GM23248 (cell line): ENCODE results near the gene TK1. TPM values are rescaled to one million over a fixed set of nuclear protein-coding genes. Genes with fewer than 3 reads are reported as not detected.
"Not testable (repeated sequence)": the region's sequence is repeated elsewhere in the genome, so short reads cannot be mapped to it uniquely, and the experiment has no call there.

ENCODE experiments used
- DNase-seq: peaks from one replicate; pipeline ENCODE4 v3.0.0-alpha.2; 2015
- H2AFZ ChIP-seq: fragments of 200-600 bp; sonication (generic); 2 replicates; pipeline ENCODE4 v1.6.1; 2016; ENCODE audit warnings: antibody characterized with exemption
- H3F3A ChIP-seq: fragments of 200-600 bp; sonication (generic); 2 replicates; pipeline ENCODE4 v1.6.1; 2016; ENCODE audit warnings: mild to moderate bottlenecking, antibody characterized with exemption, mixed run types; ENCODE audit not compliant: insufficient read depth
- H3K27ac ChIP-seq: fragments of 200-600 bp; sonication (generic); 2 replicates; pipeline ENCODE4 v1.5.1; 2016; ENCODE audit warnings: mild to moderate bottlenecking
- H3K27me3 ChIP-seq: fragments of 200-600 bp; sonication (generic); replicated peaks from 2 replicates; pipeline ENCODE4 v1.6.1; 2016; ENCODE audit warnings: mild to moderate bottlenecking; ENCODE audit not compliant: insufficient read depth
- H3K36me3 ChIP-seq: fragments of 200-600 bp; sonication (generic); 2 replicates; pipeline ENCODE4 v1.6.1; 2016; ENCODE audit warnings: low read depth, mild to moderate bottlenecking
- H3K4me1 ChIP-seq: fragments of 200-600 bp; sonication (generic); 2 replicates; pipeline ENCODE4 v1.6.1; 2016; ENCODE audit warnings: mild to moderate bottlenecking; ENCODE audit not compliant: insufficient read depth
- H3K4me2 ChIP-seq: fragments of 200-600 bp; sonication (generic); one replicate; pipeline ENCODE4 v1.6.1; 2016; ENCODE audit warnings: mild to moderate bottlenecking; ENCODE audit not compliant: unreplicated experiment
- H3K4me3 ChIP-seq: fragments of 200-600 bp; sonication (generic); 2 replicates; pipeline ENCODE4 v1.5.1; 2016; ENCODE audit warnings: mild to moderate bottlenecking
- H3K79me2 ChIP-seq: fragments of 200-600 bp; sonication (generic); 2 replicates; pipeline ENCODE4 v1.6.1; 2016; ENCODE audit warnings: mild to moderate bottlenecking; ENCODE audit not compliant: insufficient read depth
- H3K9ac ChIP-seq: fragments of 200-600 bp; sonication (generic); 2 replicates; pipeline ENCODE4 v1.6.1; 2016; ENCODE audit warnings: mild to moderate bottlenecking
- H3K9me2 ChIP-seq: fragments of 200-600 bp; sonication (generic); 2 replicates; pipeline ENCODE4 v1.6.1; 2016; ENCODE audit warnings: mixed run types, mild to moderate bottlenecking, moderate library complexity; ENCODE audit not compliant: insufficient read depth
- H3K9me3 ChIP-seq: fragments of 200-600 bp; sonication (generic); one replicate; pipeline ENCODE4 v1.6.1; 2017; ENCODE audit warnings: low read depth
- H4K20me1 ChIP-seq: fragments of 200-600 bp; sonication (generic); 2 replicates; pipeline ENCODE4 v1.6.0; 2016; ENCODE audit not compliant: insufficient read depth
- EZH2 ChIP-seq: fragments of 200-600 bp; sonication (generic); IDR thresholded peaks from 2 replicates; pipeline ENCODE4 v1.6.1; 2018; ENCODE audit warnings: antibody characterized with exemption, mild to moderate bottlenecking; ENCODE audit not compliant: insufficient read depth, poor library complexity, severe bottlenecking
- EZH2phosphoT487 ChIP-seq: fragments of 200-600 bp; sonication (generic); IDR thresholded peaks from 2 replicates; pipeline ENCODE4 v1.6.1; 2018; ENCODE audit warnings: antibody characterized with exemption, moderate library complexity, mild to moderate bottlenecking, low read depth; ENCODE audit not compliant: insufficient read depth
- WGBS, 2 experiments: methylation state at CpG; one replicate each; pipeline ENCODE4 v1.1.6; 2015 to 2017; ENCODE audit warnings: low lambda C conversion rate in 2 of 2, low coverage in 1 of 2; ENCODE audit errors: missing lambda C conversion rate in 2 of 2; 5-methylcytosine and 5-hydroxymethylcytosine counted together
- in situ Hi-C: fragments of 300-500 bp; cut with MboI; formaldehyde crosslinking; loops from 2 replicates; pipeline ENCODE4 v1.15.0; 2020
- polyA plus RNA-seq: library from polyadenylated mRNA; unstranded; fragments of >200 nt; fragmentation: Nextera tagmentation; extraction: Ambion mirVana; gene quantifications from 2 replicates; pipeline ENCODE4 v1.2.1, GENCODE V29; 2016
- total RNA-seq: library from RNA; depleted of rRNA; stranded (reverse); fragments of >200 nt; shearing (Covaris generic); gene quantifications from 2 replicates; pipeline ENCODE4 v1.2.3, GENCODE V29; 2014

TK1 gene
- total and polyA plus RNA-seq, 2 experiments from 2014 or later: 79.4 to 84.5 TPM

DNA sequence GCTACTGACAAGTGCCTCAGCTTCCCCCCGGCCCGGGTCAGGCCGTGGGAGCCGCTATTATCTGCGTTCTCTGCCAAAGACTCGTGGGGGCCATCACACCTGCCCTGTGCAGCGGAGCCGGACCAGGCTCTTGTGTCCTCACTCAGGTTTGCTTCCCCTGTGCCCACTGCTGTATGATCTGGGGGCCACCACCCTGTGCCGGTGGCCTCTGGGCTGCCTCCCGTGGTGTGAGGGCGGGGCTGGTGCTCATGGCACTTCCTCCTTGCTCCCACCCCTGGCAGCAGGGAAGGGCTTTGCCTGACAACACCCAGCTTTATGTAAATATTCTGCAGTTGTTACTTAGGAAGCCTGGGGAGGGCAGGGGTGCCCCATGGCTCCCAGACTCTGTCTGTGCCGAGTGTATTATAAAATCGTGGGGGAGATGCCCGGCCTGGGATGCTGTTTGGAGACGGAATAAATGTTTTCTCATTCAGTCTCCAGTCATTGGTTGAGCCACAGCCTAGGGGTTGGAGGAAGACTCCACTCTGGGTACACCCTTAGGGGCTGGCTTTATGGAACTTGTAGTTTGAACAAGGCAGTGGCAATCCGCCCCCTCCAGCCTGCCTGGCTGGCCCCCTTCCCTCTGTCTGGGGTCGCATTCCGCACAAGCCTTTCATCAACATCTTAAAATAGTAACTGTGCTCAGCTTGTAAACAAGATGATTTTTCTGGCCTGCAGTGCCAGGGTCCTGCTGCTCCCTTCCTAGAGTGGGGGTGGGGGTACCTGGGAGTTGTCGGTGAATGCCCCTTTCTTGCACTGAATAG is 14.4 kb downstream of the TK1 start:
- Histone ChIP-seq H3K27ac (no peak overlapping the region), H3K9ac (no peak overlapping the region), H3K4me3 (no peak overlapping the region), H2AFZ (no peak overlapping the region), H3K79me2 (no peaks in the 10 kb centered on the region), H3K4me1 (no peaks in the 10 kb centered on the region), H4K20me1 (no peaks in the 10 kb centered on the region), H3K27me3 (no peaks in the 10 kb centered on the region), H3K4me2 (no peak overlapping the region), H3K9me3 (no peaks in the 10 kb centered on the region), H3K36me3 (no peaks in the 10 kb centered on the region), H3K9me2 (no peaks in the 10 kb centered on the region), H3F3A (no peaks in the 10 kb centered on the region)
- in situ Hi-C loops: no loop called here
- no peak for DNase-seq
- 63% methylated on average over 19 of the region's 19 CpGs for WGBS, 2 experiments
- TF ChIP-seq EZH2phosphoT487 (no peak), EZH2 (no peak)

DNA sequence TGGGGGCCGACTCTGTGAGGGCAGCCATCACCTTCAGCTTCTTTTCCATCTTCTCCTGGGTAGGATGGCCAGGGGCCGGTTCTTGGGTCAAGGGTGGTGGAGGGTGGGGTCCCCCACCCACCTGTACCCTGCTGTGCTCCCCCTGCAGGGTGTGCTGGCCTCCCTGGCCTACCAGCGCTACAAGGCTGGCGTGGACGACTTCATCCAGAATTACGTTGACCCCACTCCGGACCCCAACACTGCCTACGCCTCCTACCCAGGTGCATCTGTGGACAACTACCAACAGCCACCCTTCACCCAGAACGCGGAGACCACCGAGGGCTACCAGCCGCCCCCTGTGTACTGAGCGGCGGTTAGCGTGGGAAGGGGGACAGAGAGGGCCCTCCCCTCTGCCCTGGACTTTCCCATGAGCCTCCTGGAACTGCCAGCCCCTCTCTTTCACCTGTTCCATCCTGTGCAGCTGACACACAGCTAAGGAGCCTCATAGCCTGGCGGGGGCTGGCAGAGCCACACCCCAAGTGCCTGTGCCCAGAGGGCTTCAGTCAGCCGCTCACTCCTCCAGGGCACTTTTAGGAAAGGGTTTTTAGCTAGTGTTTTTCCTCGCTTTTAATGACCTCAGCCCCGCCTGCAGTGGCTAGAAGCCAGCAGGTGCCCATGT is 15.1 kb downstream of the TK1 start:
- H3K9me2 ChIP-seq, in situ Hi-C loops, H3K27me3 ChIP-seq, H3K4me1 ChIP-seq, H3K4me2 ChIP-seq, DNase-seq, H3K27ac ChIP-seq, H3K79me2 ChIP-seq, H3K4me3 ChIP-seq, H3K9me3 ChIP-seq, H3K36me3 ChIP-seq, H4K20me1 ChIP-seq, H3K9ac ChIP-seq, H3F3A ChIP-seq, H2AFZ ChIP-seq: not testable (repeated sequence)
- 94 to 97% methylated on average over 16 to 19 of the region's 19 CpGs for WGBS, 2 experiments

DNA sequence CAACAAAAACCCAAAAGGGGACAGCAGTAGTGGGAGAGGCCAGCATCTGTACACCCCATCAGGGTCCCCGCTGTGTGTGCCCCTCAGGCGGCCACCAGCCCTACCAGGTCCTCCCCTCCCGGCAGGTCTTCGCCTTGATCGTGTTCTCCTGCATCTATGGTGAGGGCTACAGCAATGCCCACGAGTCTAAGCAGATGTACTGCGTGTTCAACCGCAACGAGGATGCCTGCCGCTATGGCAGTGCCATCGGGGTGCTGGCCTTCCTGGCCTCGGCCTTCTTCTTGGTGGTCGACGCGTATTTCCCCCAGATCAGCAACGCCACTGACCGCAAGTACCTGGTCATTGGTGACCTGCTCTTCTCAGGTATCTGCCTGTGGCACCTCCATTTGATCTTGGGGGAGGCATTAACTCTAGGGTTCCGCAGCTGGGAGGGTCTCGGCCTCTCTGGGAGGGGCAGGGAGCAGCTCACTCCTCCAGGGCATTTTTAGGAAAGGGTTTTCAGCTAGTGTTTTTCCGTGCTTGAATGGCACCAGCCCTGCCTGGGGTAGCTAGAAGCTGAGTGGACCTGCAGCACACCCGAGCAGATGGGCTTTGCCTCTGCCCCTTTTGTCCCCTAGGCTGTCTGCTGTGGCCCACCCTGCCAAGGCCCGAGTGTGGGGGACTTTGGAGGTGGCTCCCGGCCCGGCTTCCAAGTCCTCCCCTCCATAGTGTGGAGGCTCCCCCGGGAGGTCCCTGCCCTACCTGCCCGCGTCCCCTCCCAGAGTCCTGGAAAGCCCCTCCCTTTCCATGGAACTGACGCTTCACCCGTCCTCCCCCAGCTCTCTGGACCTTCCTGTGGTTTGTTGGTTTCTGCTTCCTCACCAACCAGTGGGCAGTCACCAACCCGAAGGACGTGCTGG is 15.9 kb downstream of the TK1 start:
- Histone ChIP-seq H3K9me2 (no peaks in the 10 kb centered on the region), H4K20me1 (no peaks in the 10 kb centered on the region), H3K27me3 (no peaks in the 10 kb centered on the region), H3K4me1 (no peaks in the 10 kb centered on the region), H3K79me2 (no peaks in the 10 kb centered on the region), H3K27ac (no peak overlapping the region), H3F3A (no peaks in the 10 kb centered on the region), H2AFZ (no peak overlapping the region), H3K9ac (no peak overlapping the region), H3K9me3 (no peaks in the 10 kb centered on the region), H3K36me3 (no peaks in the 10 kb centered on the region), H3K4me2 (no peak overlapping the region), H3K4me3 (no peak overlapping the region)
- DNase-seq: no peak
- WGBS, 2 experiments: 88 to 91% methylated on average over 26 to 31 of the region's 31 CpGs
- no peak for TF ChIP-seq EZH2phosphoT487
- in situ Hi-C loops: no loop called here

DNA sequence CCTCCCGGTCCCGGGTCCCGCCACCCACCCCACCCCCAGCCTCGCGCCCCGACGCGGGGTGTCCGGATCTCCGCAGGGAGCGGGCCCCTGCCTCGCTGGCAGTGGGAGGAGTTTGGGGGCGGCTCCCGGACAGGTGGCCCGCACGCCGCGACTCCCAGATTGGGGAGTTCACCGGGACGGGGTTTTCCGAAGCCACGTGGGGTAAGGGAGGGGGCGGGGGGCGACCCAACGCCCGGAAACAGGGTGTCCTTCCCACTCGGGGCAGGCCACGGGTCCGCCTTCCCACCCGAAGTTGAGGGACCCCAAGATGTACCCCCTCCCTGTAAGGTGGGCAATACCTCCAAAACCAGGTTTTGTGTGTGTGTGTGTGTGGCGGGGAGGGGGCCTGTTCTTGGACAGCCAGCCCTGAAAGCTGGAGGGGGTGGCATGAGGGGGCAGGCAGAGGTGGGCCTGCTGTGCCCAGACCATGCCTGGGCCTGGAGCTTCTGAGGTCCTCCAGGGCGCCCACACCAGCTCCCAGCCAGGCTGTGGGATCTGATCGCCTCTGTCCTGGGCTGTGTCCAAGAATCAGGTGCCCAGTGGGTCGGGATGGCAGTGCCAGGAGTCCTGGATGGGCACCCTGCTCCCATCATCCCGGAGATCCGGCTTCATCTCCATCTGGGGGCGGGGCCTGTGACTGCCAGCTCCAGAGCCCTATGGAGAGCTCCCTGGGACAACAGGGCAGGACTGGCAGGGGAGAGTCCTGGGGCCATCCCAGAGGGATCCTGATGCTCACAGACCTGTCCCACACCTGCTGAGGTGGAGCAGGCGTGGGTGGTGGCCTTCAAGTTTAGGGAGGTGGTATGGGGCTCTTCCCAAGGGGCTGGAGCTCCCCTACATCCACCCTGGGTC is 17.7 kb downstream of the TK1 start:
- H3K4me2 ChIP-seq: peak overlapping the region; percentile 65
- no peaks in the 10 kb centered on the region for H3K36me3 ChIP-seq
- peak overlapping the region; percentile 22; the same call in 1 of the 2 replicates for H3K9ac ChIP-seq
- H3K4me3 ChIP-seq: peak overlapping the region; percentile 56
- H4K20me1 ChIP-seq: no peaks in the 10 kb centered on the region
- no peaks in the 10 kb centered on the region for H3F3A ChIP-seq
- H3K9me2 ChIP-seq: no peaks in the 10 kb centered on the region
- 9 to 12% methylated on average over 15 to 35 of the region's 38 CpGs for WGBS, 2 experiments
- TF ChIP-seq EZH2phosphoT487 (no peak), EZH2 (no peak)
- peak overlapping the region; percentile 51 for H2AFZ ChIP-seq
- H3K4me1 ChIP-seq: no peaks in the 10 kb centered on the region
- no peaks in the 10 kb centered on the region for H3K9me3 ChIP-seq
- no peaks in the 10 kb centered on the region for H3K79me2 ChIP-seq
- no peak overlapping the region for H3K27ac ChIP-seq
- DNase-seq: peak; percentile 66
- in situ Hi-C loops: no loop called here
- H3K27me3 ChIP-seq: no peaks in the 10 kb centered on the region
